HEK293T (cell line): Measurements from ENCODE around the gene FAM3D.

Experiments
- BHLHE40 ChIP-seq: fragments of 450-650 bp; IDR thresholded peaks from 2 replicates; pipeline ENCODE4 v1.6.1; 2016; ENCODE audit warnings: mild to moderate bottlenecking, moderate library complexity, borderline replicate concordance
- FOXK2 ChIP-seq: fragments of 450-650 bp; IDR thresholded peaks from 2 replicates; pipeline ENCODE4 v1.6.1; 2016; ENCODE audit warnings: mild to moderate bottlenecking
- FOXM1 ChIP-seq: fragments of 450-650 bp; IDR thresholded peaks from 2 replicates; pipeline ENCODE4 v1.6.1; 2017; ENCODE audit warnings: mild to moderate bottlenecking, borderline replicate concordance
- LEF1 ChIP-seq: fragments of 450-650 bp; IDR thresholded peaks from 2 replicates; pipeline ENCODE4 v1.6.1; 2017; ENCODE audit warnings: mild to moderate bottlenecking, borderline replicate concordance
- PKNOX1 ChIP-seq: fragments of 450-650 bp; IDR thresholded peaks from 2 replicates; pipeline ENCODE4 v1.6.1; 2016
- SP1 ChIP-seq: fragments of 450-650 bp; IDR thresholded peaks from 2 replicates; pipeline ENCODE4 v1.6.1; 2017
- TARDBP ChIP-seq: fragments of 450-650 bp; IDR thresholded peaks from 2 replicates; pipeline ENCODE4 v1.6.1; 2016

GRCh38 chr3:58652624-58653023 is 13.9 kb downstream of the FAM3D start:
- TF ChIP-seq TARDBP (no peak), FOXK2 (no peak), PKNOX1 (no peak), FOXM1 (no peak), SP1 (no peak), BHLHE40 (no peak), LEF1 (no peak)
